HEK293 (cell line): ENCODE data around the gene OR2AG2.

ENCODE experiments used
- CTCF ChIA-PET: fragments of 350-600 bp; formaldehyde crosslinking; extraction: SDS; loops from one replicate; lab custom pipeline; 2021; ENCODE audit warnings: antibody characterized with exemption; lab: Yijun Ruan, JAX
- POLR2A ChIA-PET: fragments of 300-600 bp; formaldehyde crosslinking; extraction: SDS; loops from one replicate; lab custom pipeline; 2020; ENCODE audit warnings: antibody characterized with exemption, inconsistent platforms; lab: Yijun Ruan, JAX
- H3K27ac ChIP-seq: fragments of 200-500 bp; sonication (Bioruptor generic); 2 replicates; pipeline ENCODE4 v1.5.1; 2014; ENCODE audit warnings: low read depth, low read length, control low read depth, inconsistent platforms; ENCODE audit errors: extremely low read depth
- H3K36me3 ChIP-seq, 2 experiments: fragments of 200-500 bp in 1 of 2; sonication (Bioruptor generic) in 1 of 2; 1 replicate in 1 of 2; 2 replicates in 1 of 2; pipeline ENCODE4 v1.5.1; 2014 to 2017; ENCODE audit warnings: inconsistent platforms in 2 of 2, low read length in 2 of 2; ENCODE audit not compliant: control insufficient read depth in 2 of 2, insufficient read depth in 1 of 2
- H3K4me1 ChIP-seq: fragments of 200-500 bp; sonication (Bioruptor generic); 2 replicates; pipeline ENCODE4 v1.5.1; 2014; ENCODE audit warnings: mild to moderate bottlenecking, low read length, inconsistent platforms; ENCODE audit not compliant: control insufficient read depth, insufficient read depth
- H3K4me3 ChIP-seq: 2 replicates; pipeline ENCODE4 v1.5.1; 2011; ENCODE audit warnings: low read depth, mild to moderate bottlenecking, control low read depth, low read length, moderate library complexity
- H3K9me3 ChIP-seq: fragments of 200-500 bp; sonication (Bioruptor generic); 2 replicates; pipeline ENCODE4 v1.5.1; 2014; ENCODE audit warnings: low read depth, low read length, inconsistent platforms; ENCODE audit not compliant: control insufficient read depth, insufficient read depth
- BCL11B ChIP-seq: fragments of 450-650 bp; formaldehyde crosslinking; IDR thresholded peaks from 2 replicates; pipeline ENCODE4 v1.5.1; 2016; ENCODE audit warnings: low read depth, missing biosample characterization, missing genetic modification characterization
- GLI4 ChIP-seq: fragments of 450-650 bp; formaldehyde crosslinking; IDR thresholded peaks from 2 replicates; pipeline ENCODE4 v1.5.1; 2016; ENCODE audit warnings: missing biosample characterization, missing genetic modification characterization
- SCRT2 ChIP-seq: fragments of 450-650 bp; formaldehyde crosslinking; IDR thresholded peaks from 2 replicates; pipeline ENCODE4 v1.5.1; 2016; ENCODE audit warnings: missing biosample characterization, missing genetic modification characterization
- ZBTB1 ChIP-seq: fragments of 450-650 bp; formaldehyde crosslinking; IDR thresholded peaks from 2 replicates; pipeline ENCODE4 v1.5.1; 2016; ENCODE audit warnings: missing biosample characterization, missing genetic modification characterization
- ZBTB17 ChIP-seq: fragments of 450-650 bp; formaldehyde crosslinking; IDR thresholded peaks from 2 replicates; pipeline ENCODE4 v1.5.1; 2016; ENCODE audit warnings: missing biosample characterization, missing genetic modification characterization
- ZBTB21 ChIP-seq: fragments of 450-650 bp; formaldehyde crosslinking; IDR thresholded peaks from 2 replicates; pipeline ENCODE4 v1.5.1; 2017; ENCODE audit warnings: missing biosample characterization, missing genetic modification characterization
- ZNF121 ChIP-seq: fragments of 450-650 bp; formaldehyde crosslinking; IDR thresholded peaks from 2 replicates; pipeline ENCODE4 v1.5.1; 2016; ENCODE audit warnings: missing biosample characterization, missing genetic modification characterization
- ZNF169 ChIP-seq: fragments of 450-650 bp; formaldehyde crosslinking; IDR thresholded peaks from 2 replicates; pipeline ENCODE4 v1.5.1; 2016; ENCODE audit warnings: missing biosample characterization, missing genetic modification characterization
- ZNF221 ChIP-seq: fragments of 450-650 bp; formaldehyde crosslinking; IDR thresholded peaks from 2 replicates; pipeline ENCODE4 v1.5.1; 2017; ENCODE audit warnings: missing biosample characterization, missing genetic modification characterization, borderline replicate concordance
- ZNF239 ChIP-seq: fragments of 450-650 bp; formaldehyde crosslinking; IDR thresholded peaks from 2 replicates; pipeline ENCODE4 v1.5.1; 2016; ENCODE audit warnings: missing biosample characterization, missing genetic modification characterization
- ZNF24 ChIP-seq: fragments of 450-650 bp; formaldehyde crosslinking; IDR thresholded peaks from 2 replicates; pipeline ENCODE4 v1.5.1; 2016; ENCODE audit warnings: missing biosample characterization, missing genetic modification characterization
- ZNF248 ChIP-seq: fragments of 450-650 bp; formaldehyde crosslinking; IDR thresholded peaks from 2 replicates; pipeline ENCODE4 v1.5.1; 2017; ENCODE audit warnings: missing biosample characterization, missing genetic modification characterization
- ZNF426 ChIP-seq: fragments of 450-650 bp; formaldehyde crosslinking; IDR thresholded peaks from 2 replicates; pipeline ENCODE4 v1.5.1; 2017; ENCODE audit warnings: missing biosample characterization, missing genetic modification characterization, mild to moderate bottlenecking, inconsistent platforms, moderate library complexity
- ZNF473 ChIP-seq: fragments of 450-650 bp; formaldehyde crosslinking; IDR thresholded peaks from 2 replicates; pipeline ENCODE4 v1.5.1; 2017; ENCODE audit warnings: missing biosample characterization, missing genetic modification characterization
- ZNF585B ChIP-seq: fragments of 450-650 bp; formaldehyde crosslinking; IDR thresholded peaks from 2 replicates; pipeline ENCODE4 v1.5.1; 2016; ENCODE audit warnings: missing biosample characterization, missing genetic modification characterization
- ZNF654 ChIP-seq: fragments of 450-650 bp; formaldehyde crosslinking; IDR thresholded peaks from 2 replicates; pipeline ENCODE4 v1.5.1; 2016; ENCODE audit warnings: low read depth, missing biosample characterization, missing genetic modification characterization
- ZNF701 ChIP-seq: fragments of 450-650 bp; formaldehyde crosslinking; IDR thresholded peaks from 2 replicates; pipeline ENCODE4 v1.5.1; 2016; ENCODE audit warnings: missing biosample characterization, missing genetic modification characterization
- ZNF707 ChIP-seq: fragments of 450-650 bp; formaldehyde crosslinking; IDR thresholded peaks from 2 replicates; pipeline ENCODE4 v1.5.1; 2016; ENCODE audit warnings: missing biosample characterization, missing genetic modification characterization
- ZNF792 ChIP-seq: fragments of 450-650 bp; formaldehyde crosslinking; IDR thresholded peaks from 2 replicates; pipeline ENCODE4 v1.5.1; 2016; ENCODE audit warnings: missing biosample characterization, missing genetic modification characterization
- TF ChIP-seq, protein P1 (sequence below): fragments of 450-650 bp; formaldehyde crosslinking; optimal IDR thresholded peaks from 2 replicates; pipeline ENCODE3; 2016; ENCODE audit warnings: missing biosample characterization, mild to moderate bottlenecking, missing genetic modification characterization
- TF ChIP-seq, protein P2 (sequence below): fragments of 450-650 bp; formaldehyde crosslinking; IDR thresholded peaks from 2 replicates; pipeline ENCODE4 v1.5.1; 2016; ENCODE audit warnings: missing biosample characterization, missing genetic modification characterization
- TF ChIP-seq, protein P3 (sequence below): fragments of 450-650 bp; formaldehyde crosslinking; IDR thresholded peaks from 2 replicates; pipeline ENCODE4 v1.5.1; 2016; ENCODE audit warnings: missing biosample characterization, missing genetic modification characterization
- TF ChIP-seq, protein P4 (sequence below): fragments of 450-650 bp; formaldehyde crosslinking; IDR thresholded peaks from 2 replicates; pipeline ENCODE4 v1.5.1; 2016; ENCODE audit warnings: missing biosample characterization, missing genetic modification characterization

The OR2AG2 gene

DNA sequence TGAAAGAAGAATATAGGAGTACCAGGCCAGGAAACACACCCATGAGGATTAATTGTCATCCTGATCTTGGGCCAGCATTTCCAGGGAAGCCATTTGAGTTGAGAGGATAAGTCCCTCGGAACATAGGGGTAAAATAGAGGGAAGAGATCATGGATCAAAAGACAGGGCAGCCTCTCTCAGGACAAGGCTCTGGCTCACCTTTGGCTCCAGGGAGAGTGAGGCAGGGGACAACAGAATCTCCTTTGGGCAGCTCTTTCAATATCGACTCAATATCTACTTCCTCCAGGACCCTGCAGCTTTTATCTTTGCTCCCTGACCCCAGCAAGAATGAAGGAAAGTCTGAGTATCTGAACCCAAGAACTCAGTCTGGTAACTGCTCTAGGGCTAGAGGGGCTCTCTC is 10.9 kb upstream of the OR2AG2 start, which contains the start of gene OR2AG1 (continued):
- TF ChIP-seq, protein P1, sequence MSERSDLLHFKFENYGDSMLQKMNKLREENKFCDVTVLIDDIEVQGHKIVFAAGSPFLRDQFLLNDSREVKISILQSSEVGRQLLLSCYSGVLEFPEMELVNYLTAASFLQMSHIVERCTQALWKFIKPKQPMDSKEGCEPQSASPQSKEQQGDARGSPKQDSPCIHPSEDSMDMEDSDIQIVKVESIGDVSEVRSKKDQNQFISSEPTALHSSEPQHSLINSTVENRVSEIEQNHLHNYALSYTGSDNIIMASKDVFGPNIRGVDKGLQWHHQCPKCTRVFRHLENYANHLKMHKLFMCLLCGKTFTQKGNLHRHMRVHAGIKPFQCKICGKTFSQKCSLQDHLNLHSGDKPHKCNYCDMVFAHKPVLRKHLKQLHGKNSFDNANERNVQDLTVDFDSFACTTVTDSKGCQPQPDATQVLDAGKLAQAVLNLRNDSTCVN (tag by site-specific recombination): no peak
- TF ChIP-seq GLI4 (tag by site-specific recombination) (no peak), ZNF792 (tag by site-specific recombination) (no peak), ZNF169 (tag by site-specific recombination) (no peak)

DNA sequence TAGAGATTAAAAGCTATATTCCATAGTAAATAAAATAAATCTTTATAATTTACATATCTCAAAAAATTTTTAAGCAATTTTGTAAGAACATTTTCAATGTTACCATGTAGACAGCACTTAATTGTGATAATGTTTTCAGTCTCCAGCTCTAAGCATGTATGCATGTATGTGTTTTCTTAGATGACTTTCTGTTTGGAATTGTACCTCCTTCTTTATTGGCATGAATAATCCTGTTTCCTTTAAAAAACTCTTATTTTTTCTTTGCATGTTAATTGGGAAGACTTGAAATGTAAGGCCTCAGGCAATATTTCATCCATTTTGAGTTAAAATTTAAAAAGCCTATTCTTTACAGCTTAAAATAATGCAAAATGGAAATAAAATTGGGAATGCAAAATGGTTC is 9.1 kb upstream of the OR2AG2 start:
- H3K27ac ChIP-seq: no peak overlapping the region
- no peaks in the 10 kb centered on the region for H3K36me3 ChIP-seq
- CTCF ChIA-PET: interaction anchor here (0.6 to 2.0 kb wide), 3 partner anchors 25 to 43 kb away, joined by 3 to 8 read pairs (median 4); no protein-coding TSS in a partner anchor
- H3K9me3 ChIP-seq: no peaks in the 10 kb centered on the region
- no peak overlapping the region for H3K4me3 ChIP-seq
- no peak for TF ChIP-seq ZBTB1 (tag by site-specific recombination)
- TF ChIP-seq ZNF473 (tag by site-specific recombination): no peak
- no peak for TF ChIP-seq ZNF585B (tag by site-specific recombination)
- TF ChIP-seq, protein P2, sequence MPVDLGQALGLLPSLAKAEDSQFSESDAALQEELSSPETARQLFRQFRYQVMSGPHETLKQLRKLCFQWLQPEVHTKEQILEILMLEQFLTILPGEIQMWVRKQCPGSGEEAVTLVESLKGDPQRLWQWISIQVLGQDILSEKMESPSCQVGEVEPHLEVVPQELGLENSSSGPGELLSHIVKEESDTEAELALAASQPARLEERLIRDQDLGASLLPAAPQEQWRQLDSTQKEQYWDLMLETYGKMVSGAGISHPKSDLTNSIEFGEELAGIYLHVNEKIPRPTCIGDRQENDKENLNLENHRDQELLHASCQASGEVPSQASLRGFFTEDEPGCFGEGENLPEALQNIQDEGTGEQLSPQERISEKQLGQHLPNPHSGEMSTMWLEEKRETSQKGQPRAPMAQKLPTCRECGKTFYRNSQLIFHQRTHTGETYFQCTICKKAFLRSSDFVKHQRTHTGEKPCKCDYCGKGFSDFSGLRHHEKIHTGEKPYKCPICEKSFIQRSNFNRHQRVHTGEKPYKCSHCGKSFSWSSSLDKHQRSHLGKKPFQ (tag by site-specific recombination): no peak
- no peak for TF ChIP-seq ZNF169 (tag by site-specific recombination)
- TF ChIP-seq, all 188 proteins: peak for 0
- H3K4me1 ChIP-seq: no peaks in the 10 kb centered on the region
- POLR2A ChIA-PET: no interaction called here

DNA sequence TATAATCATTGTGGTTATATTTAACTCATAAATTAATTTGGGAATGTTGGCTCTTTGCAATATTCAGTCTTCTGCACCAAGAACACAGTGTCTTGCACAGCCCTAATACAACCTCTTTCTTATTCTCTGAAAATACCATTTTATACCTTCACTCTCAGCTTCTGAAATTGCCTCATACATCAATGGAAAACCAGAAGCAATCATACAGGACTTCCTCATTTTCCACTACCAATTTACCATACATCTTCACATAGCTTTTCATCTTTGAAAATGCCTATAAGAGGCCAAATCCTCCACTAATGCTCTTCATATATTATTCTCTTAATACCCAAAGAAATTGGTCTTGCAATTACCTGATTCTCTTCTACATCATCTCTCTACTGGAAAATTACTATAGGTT is 6.7 kb upstream of the OR2AG2 start:
- no peaks in the 10 kb centered on the region for H3K9me3 ChIP-seq
- no peak overlapping the region for H3K27ac ChIP-seq
- no peak overlapping the region for H3K4me3 ChIP-seq
- H3K4me1 ChIP-seq: no peaks in the 10 kb centered on the region
- ChIA-PET POLR2A (no interaction called here), CTCF (interaction anchor here (0.6 to 1.3 kb wide), 4 partner anchors 13 to 33 kb away, joined by 3 to 5 read pairs (median 4); no protein-coding TSS in a partner anchor)
- no peaks in the 10 kb centered on the region for H3K36me3 ChIP-seq
- TF ChIP-seq ZNF248 (tag by site-specific recombination) (no peak), ZNF426 (tag by site-specific recombination) (no peak), ZNF221 (tag by site-specific recombination) (no peak), ZNF239 (tag by site-specific recombination) (no peak), ZNF121 (tag by site-specific recombination) (no peak), BCL11B (tag by site-specific recombination) (no peak), ZNF707 (no peak), SCRT2 (tag by site-specific recombination) (no peak), ZBTB17 (tag by site-specific recombination) (no peak), ZBTB21 (tag by site-specific recombination) (no peak), ZNF654 (tag by site-specific recombination) (no peak), ZNF24 (tag by site-specific recombination) (no peak), ZNF701 (tag by site-specific recombination) (no peak)
- TF ChIP-seq, protein P3, sequence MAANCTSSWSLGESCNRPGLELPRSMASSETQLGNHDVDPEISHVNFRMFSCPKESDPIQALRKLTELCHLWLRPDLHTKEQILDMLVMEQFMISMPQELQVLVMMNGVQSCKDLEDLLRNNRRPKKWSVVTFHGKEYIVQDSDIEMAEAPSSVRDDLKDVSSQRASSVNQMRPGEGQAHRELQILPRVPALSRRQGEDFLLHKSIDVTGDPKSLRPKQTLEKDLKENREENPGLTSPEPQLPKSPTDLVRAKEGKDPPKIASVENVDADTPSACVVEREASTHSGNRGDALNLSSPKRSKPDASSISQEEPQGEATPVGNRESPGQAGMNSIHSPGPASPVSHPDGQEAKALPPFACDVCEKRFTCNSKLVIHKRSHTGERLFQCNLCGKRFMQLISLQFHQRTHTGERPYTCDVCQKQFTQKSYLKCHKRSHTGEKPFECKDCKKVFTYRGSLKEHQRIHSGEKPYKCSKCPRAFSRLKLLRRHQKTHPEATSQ (tag by site-specific recombination): no peak
- TF ChIP-seq, protein P2 (tag by site-specific recombination): no peak
- TF ChIP-seq, protein P1 (tag by site-specific recombination): no peak
- TF ChIP-seq, protein P4, sequence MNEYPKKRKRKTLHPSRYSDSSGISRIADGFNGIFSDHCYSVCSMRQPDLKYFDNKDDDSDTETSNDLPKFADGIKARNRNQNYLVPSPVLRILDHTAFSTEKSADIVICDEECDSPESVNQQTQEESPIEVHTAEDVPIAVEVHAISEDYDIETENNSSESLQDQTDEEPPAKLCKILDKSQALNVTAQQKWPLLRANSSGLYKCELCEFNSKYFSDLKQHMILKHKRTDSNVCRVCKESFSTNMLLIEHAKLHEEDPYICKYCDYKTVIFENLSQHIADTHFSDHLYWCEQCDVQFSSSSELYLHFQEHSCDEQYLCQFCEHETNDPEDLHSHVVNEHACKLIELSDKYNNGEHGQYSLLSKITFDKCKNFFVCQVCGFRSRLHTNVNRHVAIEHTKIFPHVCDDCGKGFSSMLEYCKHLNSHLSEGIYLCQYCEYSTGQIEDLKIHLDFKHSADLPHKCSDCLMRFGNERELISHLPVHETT (tag by site-specific recombination): no peak
